Neural crest cell (in vitro differentiated cells): Measurements from ENCODE around the gene RARG. TPM values are rescaled to one million over a fixed set of nuclear protein-coding genes. Genes with fewer than 3 reads are reported as not detected.
A peak's percentile ranks its signal among the peaks of the same experiment; 100 is the strongest.

Source experiments
- DNase-seq: peaks from one replicate; pipeline ENCODE4 v3.0.0; 2021; ENCODE audit warnings: low read depth, mixed read lengths, low spot score
- H3K27ac Mint-ChIP-seq: one replicate; pipeline ENCODE4 v1.8.0; 2021; ENCODE audit warnings: mild to moderate bottlenecking, mixed read lengths; ENCODE audit not compliant: unreplicated experiment
- H3K27me3 Mint-ChIP-seq: 2 replicates; pipeline ENCODE4 v1.8.0; 2021; ENCODE audit warnings: low read depth, mild to moderate bottlenecking, mixed read lengths
- H3K36me3 Mint-ChIP-seq: 2 replicates; pipeline ENCODE4 v1.8.0; 2021; ENCODE audit warnings: low read depth, mild to moderate bottlenecking, mixed read lengths
- H3K4me1 Mint-ChIP-seq: 2 replicates; pipeline ENCODE4 v1.8.0; 2021; ENCODE audit warnings: mixed read lengths
- H3K4me3 Mint-ChIP-seq: one replicate; pipeline ENCODE4 v1.8.0; 2021; ENCODE audit warnings: mild to moderate bottlenecking, mixed read lengths
- H3K9me3 Mint-ChIP-seq: 2 replicates; pipeline ENCODE4 v1.8.0; 2021; ENCODE audit warnings: mixed read lengths
- CTCF ChIP-seq: fragments of 200-600 bp; sonication (generic); conservative IDR thresholded peaks from 2 replicates; pipeline ENCODE4 v1.5.0; 2021; ENCODE audit warnings: antibody characterized with exemption, mild to moderate bottlenecking
- total RNA-seq: library from RNA; stranded (reverse); gene quantifications from 2 replicates; pipeline ENCODE4 v1.2.1, GENCODE V29; 2021

RARG gene
- total RNA-seq, 1 donor from 2014 or later = 5.4 TPM

- Mint-ChIP-seq H3K36me3 (peaks cover 15% of the 10 kb centered on the region), H3K27me3 (peaks cover 19% of the 10 kb centered on the region), H3K27ac (no peak overlapping the region), H3K4me1 (peaks cover 8% of the 10 kb centered on the region), H3K9me3 (no peaks in the 10 kb centered on the region), H3K4me3 (no peak overlapping the region)
- peak; percentile 77 for TF ChIP-seq CTCF
- DNase-seq = peak; percentile 32
Measured at GRCh38 chr12:53190108-53190729, 41.8 kb downstream of the RARG start.

GRCh38 chr12:53187145-53187899 is 44.7 kb downstream of the RARG start:
- peaks cover 24% of the 10 kb centered on the region for H3K4me1 Mint-ChIP-seq
- TF ChIP-seq CTCF = no peak
- no peak overlapping the region for H3K27ac Mint-ChIP-seq
- no peak for DNase-seq
- H3K4me3 Mint-ChIP-seq = no peak overlapping the region
- peaks cover 21% of the 10 kb centered on the region for H3K36me3 Mint-ChIP-seq
- no peaks in the 10 kb centered on the region for H3K9me3 Mint-ChIP-seq
- H3K27me3 Mint-ChIP-seq = no peaks in the 10 kb centered on the region

GRCh38 chr12:53186745-53187144 is 45.3 kb downstream of the RARG start:
- no peak for DNase-seq
- TF ChIP-seq CTCF = no peak
- peaks cover 29% of the 10 kb centered on the region for H3K4me1 Mint-ChIP-seq
- no peaks in the 10 kb centered on the region for H3K9me3 Mint-ChIP-seq
- H3K27me3 Mint-ChIP-seq = no peaks in the 10 kb centered on the region
- no peak overlapping the region for H3K4me3 Mint-ChIP-seq
- no peak overlapping the region for H3K27ac Mint-ChIP-seq
- peaks cover 26% of the 10 kb centered on the region for H3K36me3 Mint-ChIP-seq

GRCh38 chr12:53185582-53186153 is 46.3 kb downstream of the RARG start:
- Mint-ChIP-seq H3K4me1 (peaks cover 36% of the 10 kb centered on the region), H3K36me3 (peaks cover 26% of the 10 kb centered on the region), H3K9me3 (no peaks in the 10 kb centered on the region), H3K27me3 (no peaks in the 10 kb centered on the region), H3K4me3 (peak overlapping the region; percentile 28), H3K27ac (no peak overlapping the region)
- no peak for TF ChIP-seq CTCF
- DNase-seq = no peak

- Mint-ChIP-seq H3K27ac (no peak overlapping the region), H3K27me3 (no peaks in the 10 kb centered on the region), H3K9me3 (no peaks in the 10 kb centered on the region), H3K36me3 (peaks cover 26% of the 10 kb centered on the region), H3K4me1 (peaks cover 40% of the 10 kb centered on the region), H3K4me3 (no peak overlapping the region)
- DNase-seq = no peak
- no peak for TF ChIP-seq CTCF
Measured at GRCh38 chr12:53184828-53185227, 47.2 kb downstream of the RARG start.
